Mucosa of descending colon (tissue), 3 donors: ENCODE measurements around the gene ATP1B3. TPM values are rescaled to one million over a fixed set of nuclear protein-coding genes. Genes with fewer than 3 reads are reported as not detected.
A peak's percentile ranks its signal among the peaks of the same experiment; 100 is the strongest.

ENCODE experiments used
- ATAC-seq: fragments of 200-7000 bp; cut with Tn5 transposase; one replicate; pipeline ENCODE4 v1.9.1; 2020; ENCODE audit warnings: mild to moderate bottlenecking, moderate library complexity
- DNase-seq, 3 donors: peaks; one replicate each; pipeline ENCODE4 v3.0.0-alpha.2; 2020
- H3K36me3 ChIP-seq: fragments of 200-600 bp; one replicate; pipeline ENCODE4 v1.8.0; 2021; ENCODE audit warnings: low read depth, mild to moderate bottlenecking
- H3K4me1 ChIP-seq: fragments of 200-600 bp; one replicate; pipeline ENCODE4 v1.8.0; 2021; ENCODE audit warnings: low read depth, mild to moderate bottlenecking
- H3K4me3 ChIP-seq: fragments of 200-600 bp; one replicate; pipeline ENCODE4 v1.8.0; 2021; ENCODE audit warnings: mild to moderate bottlenecking
- H3K9me3 ChIP-seq: fragments of 200-600 bp; one replicate; pipeline ENCODE4 v1.8.0; 2021; ENCODE audit warnings: mild to moderate bottlenecking
- CTCF ChIP-seq: fragments of 200-600 bp; IDR thresholded peaks from one replicate; pipeline ENCODE4 v1.8.0; 2022; ENCODE audit warnings: antibody characterized with exemption, mild to moderate bottlenecking
- intact Hi-C, 2 donors: fragments of 100-400 bp; cut with DNase I in 1 of 2; cut with micrococcal nuclease in 1 of 2; formaldehyde crosslinking; loops; one replicate each; pipeline versions ENCODE4 v1.11.0 to v1.11.1; 2022; cut with DNase I, micrococcal nuclease
- total RNA-seq, 3 donors: library from RNA; stranded (reverse); fragmentation: NEBNext Ultra II Directional in 2 of 3; extraction: Animal tissue kit (Norgen Biotek cat#: 25700) in 2 of 3; gene quantifications; one replicate each; pipeline versions ENCODE4 v1.2.1 to v1.2.4, GENCODE V29; 2021 to 2023
- donor health status: DM: no; HTN: no; CAD: no; lungs with moderate emphysema.
- donor health status: DM: no; HTN: no; CAD: no.
- donor health status: DM: no; HTN: yes; CAD: no.

ATP1B3 gene
- total RNA-seq, 3 donors from 2014 or later, result 266 to 466 (median 330) TPM

GRCh38 chr3:141940194-141940776, 63.8 kb downstream of the ATP1B3 start:
- H3K36me3 ChIP-seq, result no peaks in the 10 kb centered on the region
- TF ChIP-seq CTCF, result no peak
- ATAC-seq, result peak; percentile 82
- intact Hi-C loops, result no loop called here
- H3K4me1 ChIP-seq, result peaks cover 6% of the 10 kb centered on the region
- peak; percentile 64 to 72 (median 72) for DNase-seq
- H3K9me3 ChIP-seq, result no peaks in the 10 kb centered on the region
- no peak overlapping the region for H3K4me3 ChIP-seq

GRCh38 chr3:141941093-141941492, 64.7 kb downstream of the ATP1B3 start:
- Histone ChIP-seq H3K4me1 (peaks cover 6% of the 10 kb centered on the region), H3K9me3 (no peaks in the 10 kb centered on the region), H3K36me3 (no peaks in the 10 kb centered on the region), H3K4me3 (no peak overlapping the region)
- intact Hi-C loops, result no loop called here
- ATAC-seq (peak; percentile 77), DNase-seq (peak in 2 of 3 donors; percentile 51 to 70)
- TF ChIP-seq CTCF, result no peak

- no peak for TF ChIP-seq CTCF
- ATAC-seq (peak; percentile 3), DNase-seq (no peak)
- H3K4me1 ChIP-seq, result peaks cover 6% of the 10 kb centered on the region
- H3K4me3 ChIP-seq, result no peak overlapping the region
- H3K36me3 ChIP-seq, result no peaks in the 10 kb centered on the region
- intact Hi-C loops, result no loop called here
- H3K9me3 ChIP-seq, result no peaks in the 10 kb centered on the region
These were observed 65.6 kb downstream of the ATP1B3 start for GRCh38 chr3:141942006-141942405.

- H3K4me1 ChIP-seq, result peaks cover 8% of the 10 kb centered on the region
- intact Hi-C loops, result no loop called here
- H3K36me3 ChIP-seq, result no peaks in the 10 kb centered on the region
- ATAC-seq (no peak), DNase-seq (no peak)
- no peaks in the 10 kb centered on the region for H3K9me3 ChIP-seq
- no peak overlapping the region for H3K4me3 ChIP-seq
- TF ChIP-seq CTCF, result no peak
These were observed 69.5 kb downstream of the ATP1B3 start for GRCh38 chr3:141945726-141946485.

GRCh38 chr3:141949399-141949798, 73.0 kb downstream of the ATP1B3 start:
- peak; percentile 42 for ATAC-seq

More at GRCh38 chr3:141949399-141949798, 73.0 kb downstream of the ATP1B3 start:
- no peaks in the 10 kb centered on the region for H3K36me3 ChIP-seq
- intact Hi-C loops, result no loop called here
- H3K4me3 ChIP-seq, result no peak overlapping the region
- H3K9me3 ChIP-seq, result no peaks in the 10 kb centered on the region
- H3K4me1 ChIP-seq, result peaks cover 7% of the 10 kb centered on the region
- TF ChIP-seq CTCF, result no peak
- DNase-seq, result no peak
